ENCODE results near the gene TSSK2.

DNA sequence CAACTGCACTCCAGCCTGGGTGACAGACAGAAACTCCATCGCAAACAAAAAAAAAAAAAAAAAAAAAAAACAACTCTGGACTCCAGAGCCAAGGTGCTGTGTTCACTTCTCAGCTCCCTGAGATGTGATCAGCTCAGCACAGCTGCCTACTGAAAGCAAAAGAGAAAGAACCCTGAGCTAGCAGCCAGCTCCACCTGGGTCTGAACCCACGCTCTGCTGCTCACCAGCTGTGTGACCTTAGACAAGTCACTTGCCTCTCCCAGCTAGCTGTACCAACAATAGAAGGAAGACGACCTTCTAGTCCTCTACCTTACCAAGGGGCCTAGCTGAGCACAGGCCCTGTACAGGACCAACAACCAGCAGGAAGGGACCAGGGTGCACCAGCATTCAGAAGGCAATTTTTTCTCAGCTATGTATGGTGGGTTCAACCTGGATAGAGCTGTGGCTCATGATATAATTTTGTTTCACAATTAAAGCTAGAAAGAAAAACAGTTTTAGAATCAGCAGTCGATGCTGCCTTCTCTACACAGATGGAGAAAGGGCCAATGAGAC lies 12.7 kb upstream of the TSSK2 start:
- TF ChIP-seq, protein P1, sequence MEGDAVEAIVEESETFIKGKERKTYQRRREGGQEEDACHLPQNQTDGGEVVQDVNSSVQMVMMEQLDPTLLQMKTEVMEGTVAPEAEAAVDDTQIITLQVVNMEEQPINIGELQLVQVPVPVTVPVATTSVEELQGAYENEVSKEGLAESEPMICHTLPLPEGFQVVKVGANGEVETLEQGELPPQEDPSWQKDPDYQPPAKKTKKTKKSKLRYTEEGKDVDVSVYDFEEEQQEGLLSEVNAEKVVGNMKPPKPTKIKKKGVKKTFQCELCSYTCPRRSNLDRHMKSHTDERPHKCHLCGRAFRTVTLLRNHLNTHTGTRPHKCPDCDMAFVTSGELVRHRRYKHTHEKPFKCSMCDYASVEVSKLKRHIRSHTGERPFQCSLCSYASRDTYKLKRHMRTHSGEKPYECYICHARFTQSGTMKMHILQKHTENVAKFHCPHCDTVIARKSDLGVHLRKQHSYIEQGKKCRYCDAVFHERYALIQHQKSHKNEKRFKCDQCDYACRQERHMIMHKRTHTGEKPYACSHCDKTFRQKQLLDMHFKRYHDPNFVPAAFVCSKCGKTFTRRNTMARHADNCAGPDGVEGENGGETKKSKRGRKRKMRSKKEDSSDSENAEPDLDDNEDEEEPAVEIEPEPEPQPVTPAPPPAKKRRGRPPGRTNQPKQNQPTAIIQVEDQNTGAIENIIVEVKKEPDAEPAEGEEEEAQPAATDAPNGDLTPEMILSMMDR (IDR thresholded peaks at IDR 0.05; ENCODE audit: low read length), result no peak
- TF ChIP-seq EZH2 (IDR thresholded peaks at IDR 0.05; ENCODE audit: borderline replicate concordance, low read length), result no peak

All from OCI-LY1 (cell line).